Activated CD8-positive, alpha-beta memory T cell treated with anti-CD3 and anti-CD28 coated beads for 4 hours (primary cell): Measurements from ENCODE around the gene PRLH.
"Not testable (repeated sequence)": the region's sequence is repeated elsewhere in the genome, so short reads cannot be mapped to it uniquely, and the experiment has no call there.

ENCODE experiments used
- DNase-seq, 2 donors: peaks; one replicate each; pipeline ENCODE4 v3.0.0-alpha.2; 2020; ENCODE audit warnings: low read depth in 2 of 2

The PRLH gene

DNA sequence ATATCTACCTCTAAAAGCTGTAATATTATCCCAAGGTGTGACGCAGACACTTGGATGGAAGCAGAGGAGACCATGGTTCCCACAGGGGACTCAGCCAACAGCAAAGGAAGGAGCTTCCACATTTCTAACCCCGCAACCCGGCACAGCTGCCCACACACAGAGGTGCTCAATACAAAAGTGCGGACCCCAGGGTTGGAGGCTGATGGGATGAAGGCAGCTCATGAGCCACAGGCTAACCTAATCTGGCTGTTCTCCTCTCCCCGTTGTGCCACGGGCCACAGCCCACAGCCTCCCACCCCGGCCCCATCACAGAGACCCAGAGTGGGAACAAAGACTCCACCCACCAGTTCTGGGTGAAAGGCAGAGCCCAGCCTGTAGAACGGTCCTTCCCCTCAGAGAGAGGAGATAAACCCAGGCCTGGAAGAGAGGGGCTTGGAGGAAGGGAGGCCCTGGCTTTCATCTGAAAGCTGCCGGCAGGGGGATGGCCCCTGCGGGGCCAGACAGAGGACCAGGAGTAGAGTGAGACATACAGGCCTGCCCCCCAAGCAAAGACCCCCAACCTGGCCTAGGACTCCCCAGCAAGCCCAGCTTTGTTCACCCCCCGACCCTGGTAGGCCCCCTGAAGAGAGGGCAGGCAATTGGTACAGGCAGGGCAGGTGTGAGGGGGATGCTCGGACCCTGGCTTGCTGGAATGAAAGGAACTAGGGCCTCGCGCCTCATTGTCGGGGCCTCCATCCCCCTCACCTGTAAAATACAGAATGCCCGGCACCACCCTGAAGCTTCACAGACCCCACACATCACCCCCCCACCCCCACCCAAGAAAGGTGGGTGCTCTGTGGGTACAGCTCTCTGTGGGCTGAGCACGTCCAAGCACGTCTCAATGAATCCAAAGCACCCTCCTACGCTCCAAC is 17.3 kb downstream of the PRLH start:
- no peak for DNase-seq

DNA sequence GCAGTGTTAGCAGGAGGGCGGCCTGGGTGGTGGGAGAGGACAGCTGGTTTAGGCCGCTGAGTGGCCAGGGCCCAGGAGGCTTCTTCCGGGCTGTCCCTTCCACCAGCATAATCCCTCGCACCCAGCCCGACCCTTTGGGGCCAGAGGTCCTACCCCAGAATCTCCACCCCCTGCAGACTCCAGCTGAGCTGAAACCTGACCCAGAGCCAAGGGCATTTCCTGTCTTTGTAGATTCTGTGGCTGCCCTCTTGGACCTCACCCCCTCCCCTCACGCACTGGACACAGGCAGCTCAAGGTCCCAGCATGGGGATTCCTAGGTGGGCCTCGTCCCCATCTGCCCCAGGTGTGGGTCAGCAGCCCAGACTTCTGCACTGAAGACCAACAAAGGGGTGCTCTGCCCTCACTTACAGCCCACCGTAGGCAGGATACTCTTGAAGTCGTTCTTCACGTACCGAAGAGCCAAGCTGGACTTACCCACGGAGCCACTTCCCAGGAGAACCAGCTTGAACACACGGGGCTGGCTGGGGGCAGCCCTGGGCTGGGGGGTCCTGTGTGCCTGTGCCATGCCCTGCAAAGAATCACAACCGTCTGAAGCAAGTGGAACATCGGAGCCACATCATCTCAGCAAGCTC is 19.3 kb downstream of the PRLH start:
- DNase-seq: no peak

DNA sequence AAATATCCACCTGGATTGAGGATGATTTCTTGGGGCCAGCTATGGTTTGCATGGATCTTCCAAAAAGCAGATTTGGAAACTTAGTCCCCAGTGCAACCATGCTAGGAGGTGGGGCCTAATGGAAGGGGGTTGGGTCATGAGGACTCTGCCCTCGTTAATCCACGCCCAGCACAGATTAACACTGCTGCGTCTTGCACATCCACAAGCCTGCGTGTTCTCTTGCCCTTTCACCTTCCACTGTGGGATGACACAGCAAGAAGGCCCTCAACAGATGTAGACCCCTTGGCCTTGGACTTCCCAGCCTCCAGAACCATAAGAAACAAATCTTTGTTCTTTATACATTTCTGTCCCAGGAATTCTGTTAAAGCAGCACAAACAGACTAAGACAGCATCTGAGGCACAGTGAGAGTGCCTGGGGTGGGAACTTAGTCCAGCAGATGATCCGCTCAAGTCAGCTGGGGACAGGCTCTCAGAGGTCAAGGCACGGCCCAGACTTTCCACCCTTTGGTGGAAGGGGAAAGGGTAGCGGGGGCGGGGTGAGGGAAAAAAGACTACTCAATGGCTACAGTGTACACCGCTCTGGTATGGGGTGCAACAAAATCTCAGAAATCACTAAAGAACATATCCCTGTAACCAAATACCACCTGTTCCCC is 21.8 kb downstream of the PRLH start:
- no peak for DNase-seq

DNA sequence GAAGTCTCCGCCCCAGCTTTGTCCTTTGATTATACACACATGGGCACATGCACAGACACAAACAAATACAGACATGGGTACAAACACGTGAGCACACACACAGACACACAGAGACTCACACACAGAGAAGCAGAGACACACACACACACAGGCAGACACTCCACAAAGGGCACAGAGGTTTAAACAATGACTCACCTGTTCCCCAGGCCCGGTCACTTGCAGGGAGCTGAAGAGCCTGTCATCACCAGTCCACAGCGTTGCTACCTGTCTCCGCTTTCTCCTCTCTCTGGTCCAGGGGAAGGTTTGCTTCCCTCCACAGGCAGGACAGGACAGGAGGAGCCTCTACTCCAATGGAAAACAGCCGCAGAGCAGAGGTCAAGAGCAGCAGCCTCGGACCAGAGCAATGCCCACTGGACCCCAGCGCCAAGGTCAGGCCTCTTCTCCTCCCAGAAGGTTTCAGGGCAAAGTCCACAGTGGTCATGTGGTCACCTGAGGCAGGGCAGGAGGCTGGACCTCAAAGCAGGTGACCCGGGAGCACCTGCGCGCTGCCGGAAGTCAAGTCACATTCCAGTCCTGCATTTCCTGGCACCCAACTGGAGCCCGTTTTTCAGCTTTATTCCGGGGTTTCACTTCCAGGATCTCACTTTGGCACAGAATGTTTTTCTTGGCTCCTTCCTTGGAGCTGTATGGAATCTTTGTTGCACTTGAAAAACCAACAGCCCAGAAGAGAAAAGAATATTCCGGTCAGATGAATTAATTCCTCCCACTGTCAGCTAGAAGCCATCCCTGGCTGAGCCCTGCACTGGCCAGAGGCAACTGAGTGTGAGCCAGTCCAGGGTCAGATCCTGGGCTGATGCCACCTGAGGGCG is 24.1 kb downstream of the PRLH start, which contains the start of gene RAB17:
Gene RAB17, minus strand, starts transcription at position 463 of the 869 bp plus-strand sequence. CDS start 4,580 bp downstream, outside the sequence.
- no peak for DNase-seq

DNA sequence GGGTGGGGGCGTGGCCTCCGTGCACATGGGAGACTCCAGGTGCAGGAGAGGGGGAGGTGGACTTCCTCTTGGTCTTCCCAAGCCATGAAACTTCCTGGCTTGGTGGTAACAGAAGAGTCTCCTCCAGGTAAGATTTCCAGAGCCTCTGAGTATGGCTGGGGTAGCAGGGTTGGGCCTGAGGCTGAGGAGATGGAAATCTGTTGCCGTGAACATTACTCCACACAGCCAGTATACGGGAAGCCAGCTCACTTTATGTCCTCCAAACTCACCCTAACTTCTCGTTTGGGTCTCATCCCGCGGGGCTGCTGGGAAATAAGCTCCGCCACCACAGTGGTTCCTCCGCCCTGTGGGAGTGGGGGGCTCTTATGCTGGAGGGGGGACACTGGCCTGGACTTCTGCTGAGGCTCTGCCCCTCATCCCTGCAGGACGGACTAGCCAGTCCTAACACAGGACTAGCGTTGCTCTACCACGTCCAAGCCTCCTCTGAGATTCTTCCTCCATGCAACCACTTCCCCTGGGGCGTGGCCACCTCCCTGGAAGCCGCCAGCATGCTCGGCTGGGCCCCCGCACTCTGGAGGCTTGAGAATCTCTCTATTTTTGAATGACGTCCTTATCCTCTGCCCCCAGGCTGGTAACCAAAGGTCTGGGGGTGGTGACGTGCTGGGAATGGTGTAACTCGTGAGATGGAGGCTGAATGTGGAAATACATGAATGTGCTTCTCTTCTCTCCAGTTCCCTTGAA is 24.9 kb downstream of the PRLH start:
- DNase-seq: no peak

DNA sequence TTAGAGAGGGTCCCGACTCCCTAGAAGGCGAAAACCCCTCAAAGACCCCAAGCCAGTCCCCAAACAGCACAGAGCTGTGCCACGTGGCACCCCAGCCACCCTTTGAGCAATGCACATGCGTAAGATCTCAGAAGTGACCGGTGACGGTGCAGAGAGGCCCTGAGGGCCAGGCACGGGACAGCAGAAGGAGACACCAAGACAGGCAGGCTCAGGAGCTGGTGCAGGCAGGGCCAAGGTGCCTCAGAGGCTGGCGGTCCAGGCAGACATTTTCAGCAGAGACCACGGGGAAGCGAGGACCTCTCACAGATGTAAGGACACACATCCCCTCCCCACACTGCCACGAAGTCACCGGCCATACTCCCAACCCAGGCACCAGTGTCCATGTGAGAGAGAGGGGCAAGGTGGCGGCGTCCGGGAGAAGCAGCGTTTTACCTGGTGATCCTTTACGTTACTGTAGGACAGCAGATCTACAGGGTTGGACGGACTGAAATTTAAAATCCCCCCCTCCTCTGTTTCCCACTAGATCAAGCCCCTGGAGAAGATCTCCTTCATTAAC is 26.1 kb downstream of the PRLH start:
- no peak for DNase-seq

DNA sequence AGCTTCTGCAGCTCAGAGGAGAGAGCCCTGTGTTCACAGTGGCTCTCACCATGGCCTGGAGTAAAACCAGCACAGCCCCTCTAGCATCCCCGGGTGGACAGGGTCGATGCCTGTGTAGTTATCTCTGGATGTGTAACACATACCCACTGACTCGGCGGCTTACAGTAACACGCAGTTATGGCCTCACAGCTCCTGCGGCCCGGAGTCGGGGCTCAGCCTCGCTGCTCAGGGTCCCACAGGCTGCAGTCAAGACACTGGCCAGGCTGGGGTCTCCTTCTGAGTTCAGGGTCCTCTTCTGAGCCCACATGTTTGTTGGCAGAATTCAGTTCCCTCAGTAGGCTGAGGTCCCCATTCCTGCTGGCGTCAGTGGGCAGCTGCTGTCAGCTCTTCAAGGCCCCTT is 26.7 kb downstream of the PRLH start:
- DNase-seq: no peak

DNA sequence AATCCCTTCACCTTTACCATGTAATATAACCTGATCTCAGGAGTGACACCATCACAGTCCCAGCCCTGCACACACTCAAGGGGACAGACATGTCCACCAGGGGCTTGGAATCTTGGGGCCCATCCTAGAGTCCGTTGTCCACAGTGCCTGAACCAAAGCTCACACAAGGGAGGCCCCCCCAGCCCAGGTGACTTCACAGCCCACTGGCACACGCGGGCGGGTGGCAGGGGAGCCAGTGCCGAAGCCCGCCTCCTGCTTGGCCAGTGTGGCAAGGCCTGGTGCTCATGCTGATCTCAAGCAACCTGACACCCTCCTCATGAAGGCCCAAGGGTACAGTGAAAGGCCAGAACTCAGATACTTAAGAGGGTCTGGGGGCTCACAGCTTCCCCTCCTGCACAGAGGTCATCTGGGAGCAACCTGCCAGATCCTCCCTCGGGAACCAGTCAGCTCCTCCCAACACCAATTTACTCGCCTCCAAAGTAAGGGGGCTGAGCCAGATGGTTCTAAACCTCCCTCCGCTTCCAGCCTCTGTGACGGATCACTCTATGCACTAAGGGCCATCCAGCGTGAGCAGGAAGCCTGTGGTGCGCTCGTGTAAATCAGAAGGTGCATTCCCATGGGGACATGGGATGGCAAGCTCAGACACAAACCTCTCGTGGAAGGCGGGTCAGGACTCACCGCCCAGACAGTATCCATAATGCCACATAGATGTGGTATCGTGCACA is 27.4 kb downstream of the PRLH start:
- DNase-seq: no peak

DNA sequence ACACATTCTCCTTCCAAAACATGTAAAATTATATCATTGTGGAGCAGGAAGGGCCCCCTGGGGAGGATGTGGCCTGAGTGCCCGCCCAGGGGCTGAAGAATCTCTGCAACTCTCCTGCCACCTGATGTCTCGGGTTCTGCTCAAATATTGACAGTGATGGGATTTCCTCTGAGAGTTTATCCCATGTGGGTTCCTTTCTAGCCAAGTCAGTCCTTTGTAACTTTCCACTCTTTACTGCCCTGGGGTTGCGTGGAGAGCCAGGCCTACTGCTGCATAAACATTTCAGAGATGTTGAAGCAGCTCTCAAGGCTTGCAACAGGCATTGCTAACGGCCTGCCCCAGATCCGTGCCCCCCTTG is 28.1 kb downstream of the PRLH start:
- DNase-seq: no peak

DNA sequence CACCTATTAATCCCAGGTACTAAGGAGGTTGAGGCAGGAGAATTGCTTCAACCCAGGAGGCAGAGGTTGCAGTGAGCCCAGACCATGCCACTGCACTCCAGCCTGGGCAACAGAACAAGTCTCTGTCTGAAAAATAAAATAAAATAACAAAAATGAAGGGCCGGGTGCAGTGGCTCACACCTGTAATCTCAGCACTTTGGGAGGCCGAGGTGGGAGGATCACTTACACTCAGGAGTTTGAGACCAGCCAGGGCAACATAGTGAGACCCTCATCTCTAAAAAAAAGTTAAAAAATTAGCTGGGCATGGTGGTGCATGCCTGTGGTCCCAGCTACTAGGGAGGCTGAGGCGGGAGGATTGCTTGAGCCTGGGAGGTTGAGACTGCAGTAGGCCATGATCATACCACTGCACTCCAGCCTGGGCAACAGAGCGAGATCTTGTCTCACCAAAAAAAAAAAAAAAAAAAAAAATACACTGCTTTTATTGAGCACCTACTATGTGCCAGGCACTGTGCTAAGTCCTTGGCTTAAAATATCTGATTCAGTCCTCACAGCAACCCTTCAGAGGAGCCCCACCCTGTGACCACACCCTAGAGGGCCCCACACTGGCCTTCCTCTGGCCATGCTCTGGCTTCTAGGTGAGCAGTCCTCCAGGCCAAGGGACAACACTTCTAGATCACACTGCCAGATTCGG is 29.6 kb downstream of the PRLH start:
- DNase-seq: not testable (repeated sequence)

DNA sequence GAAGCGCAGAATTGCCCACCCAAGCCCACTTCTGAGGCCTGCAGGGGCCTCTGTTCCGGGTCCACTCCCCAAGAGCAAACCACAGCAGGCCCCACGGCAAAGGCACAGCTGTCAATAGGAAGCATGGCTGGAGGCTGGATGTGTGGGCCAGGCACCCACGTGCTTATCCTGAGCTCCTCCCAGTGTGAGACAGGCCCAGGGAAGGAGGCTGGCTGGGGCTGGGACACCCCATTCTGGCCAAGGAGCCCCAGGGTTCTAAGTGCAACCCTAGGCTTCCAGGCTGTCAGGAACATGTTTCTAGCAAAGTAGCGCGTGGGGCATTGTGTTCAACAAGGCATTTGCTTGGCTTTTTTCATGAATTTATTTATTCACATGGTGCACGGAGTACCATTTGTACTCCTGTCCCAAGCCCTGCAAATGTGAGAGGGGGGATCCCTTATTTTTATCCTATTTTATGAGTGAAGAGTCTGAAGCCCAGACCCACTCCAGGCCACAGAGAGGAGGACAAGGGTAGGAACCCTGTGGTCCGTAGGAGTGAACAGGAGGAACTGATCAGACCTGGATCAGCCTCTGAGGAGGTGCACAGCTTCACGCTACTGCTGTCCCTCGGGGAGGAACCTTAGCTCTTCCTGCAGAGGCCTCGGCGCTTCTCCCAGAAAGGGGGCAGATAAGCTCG is 30.3 kb downstream of the PRLH start:
- DNase-seq: no peak

DNA sequence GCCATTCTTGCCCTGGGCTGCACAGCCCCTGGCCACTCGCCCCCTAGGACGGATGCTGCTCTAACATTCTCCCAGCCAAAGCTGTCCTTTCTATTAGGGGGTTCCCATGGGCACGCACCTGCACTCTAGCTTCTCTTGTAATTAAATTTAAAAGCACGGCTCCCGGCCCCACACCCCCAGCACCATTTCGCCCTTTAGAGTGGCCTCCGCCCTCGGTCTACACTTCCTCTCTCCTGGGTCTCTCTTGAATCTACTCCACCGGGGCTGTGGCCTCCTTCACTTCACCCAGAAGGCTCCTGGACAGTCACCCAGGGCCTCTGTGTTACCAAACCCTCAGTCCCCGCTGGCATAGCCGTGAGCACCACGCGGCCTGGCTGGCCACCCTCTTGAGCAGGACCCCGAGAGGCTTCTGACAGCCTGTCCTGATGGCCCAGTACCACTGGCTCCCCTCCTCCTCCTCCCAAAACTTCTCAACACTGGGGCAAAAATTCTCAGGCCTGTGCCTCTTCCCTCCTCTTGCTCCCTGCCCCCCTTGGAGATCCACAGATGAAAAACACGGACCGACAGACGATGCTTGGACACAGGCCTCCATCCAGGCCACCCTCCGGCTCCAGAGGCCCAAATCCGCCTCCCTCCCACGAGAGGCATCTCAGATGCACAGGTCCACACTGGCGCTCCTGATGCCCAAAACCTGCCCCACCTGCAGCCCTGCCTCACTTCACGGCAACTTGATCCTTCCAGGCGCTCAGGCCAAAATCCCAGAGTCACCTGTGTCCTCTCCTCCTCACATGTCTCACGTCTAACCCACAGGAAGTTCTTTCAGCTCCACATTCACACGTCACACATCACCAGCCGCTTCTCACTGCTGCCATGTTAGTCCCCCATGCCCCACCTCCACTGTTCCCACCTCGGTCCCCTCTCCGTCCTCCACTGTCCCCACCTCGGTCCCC is 31.1 kb downstream of the PRLH start:
- no peak for DNase-seq

DNA sequence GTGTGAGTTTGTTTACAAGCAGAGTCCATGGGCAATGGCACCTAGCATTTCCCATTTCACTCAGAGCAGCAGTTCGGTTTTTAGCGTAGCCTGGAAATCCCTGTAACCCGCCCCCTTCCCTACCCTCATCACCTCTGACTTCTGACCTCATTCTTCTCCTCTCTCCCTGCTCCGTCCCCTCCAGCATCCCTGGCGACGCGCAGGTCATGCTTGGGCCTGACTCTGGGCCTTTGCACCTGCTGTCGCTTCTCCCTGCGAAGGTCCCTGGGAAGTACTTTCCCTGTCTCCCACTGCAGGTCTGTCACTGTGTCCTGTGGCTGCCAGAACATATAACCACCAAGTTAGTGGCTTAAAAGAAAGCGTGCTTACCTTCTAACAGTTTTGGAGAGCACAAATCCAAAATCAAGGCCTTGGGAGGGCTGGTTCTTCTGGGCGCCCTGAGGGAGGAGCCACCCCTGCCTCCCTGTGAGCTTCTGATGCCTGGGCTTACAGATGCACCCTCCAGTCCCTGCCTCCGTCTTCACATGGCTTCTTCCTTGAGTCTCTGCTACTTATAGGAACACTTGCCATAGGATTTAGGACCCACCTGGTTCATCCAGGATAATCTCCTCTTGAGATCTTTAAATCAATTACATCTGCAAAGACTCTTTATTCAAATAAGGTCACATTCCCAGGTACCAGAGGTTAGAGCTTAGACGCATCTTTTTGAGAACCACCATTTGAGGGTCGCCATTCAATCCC is 32.3 kb downstream of the PRLH start:
- no peak for DNase-seq

DNA sequence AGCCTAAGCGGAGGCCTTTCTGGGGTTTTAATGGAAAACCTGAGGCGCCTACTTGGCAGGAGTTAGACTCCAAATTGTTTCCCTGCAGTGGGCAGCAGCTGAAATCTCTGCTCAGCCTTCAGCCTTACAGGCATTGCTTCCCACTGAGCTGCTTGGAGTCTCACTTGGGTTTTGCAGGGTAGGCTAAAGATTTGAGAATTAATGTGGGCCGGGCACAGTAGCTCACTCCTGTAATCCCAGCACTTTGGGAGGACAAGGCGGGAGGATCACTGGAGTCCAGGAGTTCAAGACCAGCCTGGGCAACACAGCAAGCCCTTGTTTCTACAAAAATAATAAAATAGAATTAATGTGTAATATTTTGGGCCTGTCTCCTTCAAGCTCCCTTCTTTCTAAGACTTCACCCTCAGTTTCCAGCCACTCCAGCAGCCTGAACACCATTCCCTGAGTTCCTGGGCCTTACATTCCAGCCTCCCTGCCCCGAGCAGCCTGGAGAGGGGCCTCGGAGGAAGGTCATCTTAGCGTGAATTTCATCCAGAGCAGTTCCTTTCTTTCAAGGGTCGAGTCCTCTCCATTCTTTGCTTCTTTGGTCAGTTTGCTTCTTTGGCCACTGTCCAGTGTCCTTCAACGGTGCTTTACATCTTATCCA is 33.2 kb downstream of the PRLH start:
- DNase-seq: no peak

DNA sequence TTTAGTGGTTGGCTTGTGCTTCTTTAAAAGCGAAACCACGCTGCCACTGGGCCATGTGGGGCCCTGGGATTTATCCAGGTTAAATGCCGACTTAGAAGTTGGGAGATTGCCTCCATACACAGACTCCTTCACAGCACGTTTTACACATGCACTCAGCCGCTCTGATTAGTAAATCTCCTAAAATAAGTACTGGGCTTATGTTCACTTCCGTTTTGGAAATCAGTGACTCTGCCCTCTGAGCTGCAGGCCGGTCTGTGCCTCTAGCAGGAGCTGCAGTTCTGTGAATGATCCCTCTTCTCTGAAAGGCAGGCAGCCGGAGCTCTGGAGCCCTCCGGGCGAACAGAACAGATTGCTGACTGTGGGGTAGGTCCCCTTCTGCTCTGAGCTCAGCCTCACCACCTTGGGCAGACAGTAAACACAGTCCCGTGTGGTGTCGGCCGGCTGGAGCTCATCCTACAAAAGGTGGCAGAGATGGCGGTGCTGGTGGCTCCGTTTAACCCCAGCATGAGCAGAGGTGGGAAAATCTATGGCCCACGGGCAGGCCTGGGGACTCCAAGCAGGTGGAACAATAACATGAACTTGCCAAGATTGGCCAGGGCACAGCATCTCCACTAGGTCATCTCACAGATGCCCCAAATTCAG is 34.0 kb downstream of the PRLH start:
- no peak for DNase-seq
